SHP77 (cell line): ENCODE data around the gene RNF144B.
"Not testable (repeated sequence)": the region's sequence is repeated elsewhere in the genome, so short reads cannot be mapped to it uniquely, and the experiment has no call there.

Experiments used
- DNase-seq, 2 experiments: peaks; one replicate each; lab custom pipeline; 2025; lab: John Stamatoyannopoulos, UW

RNF144B gene

DNA sequence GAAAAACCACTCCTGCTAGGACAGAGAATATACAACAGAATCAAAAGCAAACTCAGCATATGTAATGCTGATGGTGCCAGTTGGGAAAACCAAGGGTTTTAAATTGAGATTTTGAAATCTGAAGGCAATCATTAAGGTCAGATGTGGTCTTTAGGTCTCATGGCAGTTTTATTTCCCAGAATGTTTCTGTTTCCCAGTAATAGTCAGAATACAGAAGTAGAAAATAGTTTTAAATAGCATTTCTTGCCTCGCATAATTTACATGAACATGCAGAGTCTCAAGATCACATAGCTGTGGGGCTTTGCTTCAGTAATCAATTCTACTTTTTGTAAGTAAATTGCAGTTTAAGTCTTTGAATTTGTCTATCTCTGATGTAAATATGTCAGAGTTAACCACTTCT, 58.1 kb downstream of the RNF144B start:
- no peak for DNase-seq

GRCh38 chr6:18446771-18447170, 59.6 kb downstream of the RNF144B start:
- no peak for DNase-seq

DNA sequence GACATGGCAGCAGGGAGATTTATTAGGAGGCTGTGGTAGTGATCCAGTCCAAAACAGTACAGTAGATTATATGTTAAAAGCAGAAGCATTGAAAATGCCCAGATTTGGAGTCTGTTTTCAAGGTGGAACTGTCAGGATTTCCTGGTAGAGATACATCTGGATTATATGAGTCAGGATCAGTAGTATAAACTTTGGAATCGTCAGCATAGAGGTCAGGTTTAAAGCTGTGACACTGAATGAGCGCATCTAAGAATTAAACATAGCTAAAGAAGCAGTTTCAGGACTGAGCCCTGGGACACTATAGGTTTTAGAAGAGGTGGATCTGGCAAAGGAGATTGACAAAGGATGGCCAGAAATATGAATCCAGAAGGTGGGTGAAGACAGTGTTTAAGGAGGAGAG, 60.4 kb downstream of the RNF144B start:
- DNase-seq: no peak

GRCh38 chr6:18451756-18452155, 64.6 kb downstream of the RNF144B start:
- DNase-seq: no peak

DNA sequence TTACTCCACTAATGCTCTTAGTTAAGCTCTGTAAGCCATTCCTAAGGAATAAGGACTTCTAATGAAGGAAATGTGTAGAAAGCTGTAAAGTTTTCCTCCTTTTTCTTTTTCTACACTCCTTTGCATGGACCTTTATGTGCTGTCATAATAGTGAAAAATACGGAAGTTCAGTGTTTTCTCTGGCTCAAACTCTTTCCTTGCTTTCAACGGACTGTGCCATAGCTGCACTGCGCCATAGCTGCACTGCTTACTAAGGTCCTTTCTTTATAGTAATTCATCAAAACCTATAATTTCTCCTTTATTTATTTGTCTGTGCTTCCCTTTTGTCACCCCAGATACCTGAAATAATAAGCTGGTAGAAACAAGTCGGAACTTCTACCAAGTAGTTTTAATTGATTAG, 67.3 kb downstream of the RNF144B start:
- DNase-seq: no peak

DNA sequence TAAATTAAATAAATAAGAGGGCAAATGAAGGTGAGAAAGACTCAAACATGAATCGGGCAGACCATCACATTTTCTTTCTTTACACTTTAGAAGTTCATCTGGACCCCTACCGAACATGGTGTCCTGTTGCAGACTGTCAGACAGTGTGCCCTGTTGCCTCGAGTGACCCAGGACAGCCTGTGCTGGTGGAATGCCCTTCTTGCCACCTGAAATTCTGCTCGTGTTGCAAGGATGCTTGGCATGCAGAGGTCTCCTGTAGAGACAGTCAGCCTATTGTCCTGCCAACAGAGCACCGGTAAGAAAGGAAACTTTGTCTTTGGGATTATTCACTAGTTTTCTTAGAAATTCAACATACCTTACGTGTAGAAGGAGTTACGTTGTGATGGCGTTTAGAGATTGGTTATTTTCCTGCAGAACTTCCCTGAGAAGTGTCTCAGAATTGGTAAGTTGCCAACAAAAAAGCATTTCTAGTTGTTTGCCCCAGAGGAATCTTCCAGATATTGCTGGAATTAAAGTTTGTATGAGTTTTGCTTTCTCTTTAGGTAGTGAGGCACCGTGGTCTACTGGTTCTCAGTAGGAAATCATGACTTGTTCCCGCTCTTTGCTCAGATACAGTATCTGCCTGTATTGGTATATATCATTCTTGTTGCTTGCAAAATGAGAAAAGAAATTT, 70.1 kb downstream of the RNF144B start:
- no peak for DNase-seq

- not testable (repeated sequence) for DNase-seq
These were observed 70.9 kb downstream of the RNF144B start for GRCh38 chr6:18458086-18458485.

DNA sequence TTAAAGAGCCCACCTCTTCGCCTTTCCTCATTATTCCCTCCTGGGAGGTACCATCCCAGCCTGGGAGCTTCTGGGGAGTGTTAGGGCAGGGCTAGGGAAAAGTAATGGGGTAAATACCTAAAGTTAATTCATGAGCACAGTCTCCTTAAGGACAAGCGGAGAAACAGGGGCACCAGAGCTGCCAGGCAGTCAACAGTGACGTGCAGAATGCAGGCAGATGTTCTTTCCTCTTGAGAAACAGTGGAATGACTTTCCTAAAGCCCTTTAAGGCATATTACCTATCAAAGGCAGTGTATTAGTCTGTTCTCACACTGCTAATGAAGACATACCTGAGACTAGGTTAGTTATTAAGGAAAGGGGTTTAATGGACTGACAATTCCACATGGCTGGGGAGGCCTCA, 76.3 kb downstream of the RNF144B start:
- DNase-seq: no peak

DNA sequence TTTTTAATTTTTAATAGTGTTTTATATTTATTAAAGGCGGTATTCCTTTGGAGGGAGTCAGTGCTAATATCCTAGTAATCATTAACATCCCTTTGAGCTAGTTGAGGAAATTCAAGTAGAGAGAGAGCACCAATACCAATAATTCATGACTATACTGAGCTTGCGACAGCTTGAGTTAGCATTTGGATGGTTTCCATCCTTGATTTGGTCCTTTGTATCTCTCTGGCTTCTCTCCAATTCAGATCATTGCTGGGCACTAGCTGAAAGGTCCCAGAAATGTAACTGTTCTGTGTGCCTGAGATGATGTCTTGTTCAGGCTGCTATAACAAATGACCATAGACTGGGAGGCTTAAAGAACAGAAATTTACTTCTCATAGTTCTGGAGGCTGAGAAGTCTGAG, 77.0 kb downstream of the RNF144B start:
- DNase-seq: no peak

DNA sequence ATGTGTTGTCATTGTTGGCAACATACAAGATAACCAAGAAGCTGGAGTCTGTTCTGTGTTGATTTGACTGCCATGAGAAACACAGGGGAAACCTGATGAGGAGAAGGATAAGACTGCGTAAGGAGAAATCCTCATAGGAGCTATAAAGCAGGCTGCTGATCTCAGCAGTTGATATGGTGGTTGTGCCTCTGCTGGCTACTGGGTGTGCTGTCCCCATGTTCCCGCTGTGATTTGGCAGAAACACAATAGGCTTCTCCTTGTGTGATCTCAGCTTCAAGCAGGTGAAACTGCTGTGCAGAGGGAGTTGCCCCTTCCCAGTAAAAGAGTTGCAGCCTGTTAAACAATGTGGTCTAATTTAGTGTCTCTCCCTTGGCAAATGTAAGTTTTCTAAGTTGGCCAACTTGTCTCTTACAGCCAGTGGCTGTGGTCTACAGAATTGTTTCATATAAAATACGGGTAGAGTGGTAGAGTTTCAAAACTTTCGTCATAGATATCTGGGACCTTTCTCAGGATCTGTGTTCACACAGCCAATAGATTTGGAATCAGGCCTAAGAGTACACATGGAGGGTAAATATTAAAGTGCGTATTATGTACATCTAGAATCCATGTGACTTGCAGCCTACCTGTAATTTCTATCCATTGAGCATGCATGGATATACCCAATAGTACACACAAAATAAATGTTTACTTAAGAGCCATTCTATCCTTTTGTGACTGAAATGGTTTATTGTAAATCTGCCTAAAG, 78.4 kb downstream of the RNF144B start:
- DNase-seq: no peak

DNA sequence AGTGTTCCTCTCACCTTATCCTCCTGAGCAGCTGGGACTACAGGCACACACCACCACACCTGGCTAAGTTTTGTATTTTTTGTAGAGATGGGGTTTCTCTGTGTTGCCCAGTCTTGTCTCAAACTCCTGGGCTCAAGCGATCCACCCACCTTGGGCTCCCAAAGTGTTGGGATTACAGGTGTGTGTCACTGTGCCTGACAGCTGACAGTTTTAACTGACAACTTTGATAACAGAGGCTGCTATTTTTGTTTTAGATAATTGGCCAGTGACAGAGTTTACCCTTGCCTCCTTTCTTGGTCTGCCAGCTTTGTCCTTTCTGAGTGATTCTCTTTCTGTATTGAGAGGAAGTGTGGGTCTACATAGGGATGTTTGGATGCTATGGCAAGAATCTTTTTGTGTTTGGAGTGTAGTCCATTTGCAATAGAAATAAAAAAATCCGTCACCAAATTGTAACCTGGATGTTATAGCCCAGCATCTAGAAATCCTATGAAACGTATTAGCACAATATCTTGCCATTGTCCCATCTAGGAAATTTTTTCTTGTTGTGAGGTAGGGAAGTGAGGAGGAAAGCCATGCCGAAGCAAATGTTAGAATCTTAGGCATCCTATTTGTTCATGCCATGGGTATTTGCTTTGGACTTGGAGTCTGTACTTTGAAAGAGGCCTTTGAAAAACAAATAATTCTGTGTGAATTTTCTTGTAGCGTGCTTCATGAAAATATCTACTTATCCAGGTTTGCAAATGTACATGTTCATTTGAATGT, 80.8 kb downstream of the RNF144B start:
- no peak for DNase-seq

GRCh38 chr6:18468503-18468843, 81.3 kb downstream of the RNF144B start:
- DNase-seq: no peak

GRCh38 chr6:18469536-18469935, 82.4 kb downstream of the RNF144B start:
- DNase-seq: no peak

DNA sequence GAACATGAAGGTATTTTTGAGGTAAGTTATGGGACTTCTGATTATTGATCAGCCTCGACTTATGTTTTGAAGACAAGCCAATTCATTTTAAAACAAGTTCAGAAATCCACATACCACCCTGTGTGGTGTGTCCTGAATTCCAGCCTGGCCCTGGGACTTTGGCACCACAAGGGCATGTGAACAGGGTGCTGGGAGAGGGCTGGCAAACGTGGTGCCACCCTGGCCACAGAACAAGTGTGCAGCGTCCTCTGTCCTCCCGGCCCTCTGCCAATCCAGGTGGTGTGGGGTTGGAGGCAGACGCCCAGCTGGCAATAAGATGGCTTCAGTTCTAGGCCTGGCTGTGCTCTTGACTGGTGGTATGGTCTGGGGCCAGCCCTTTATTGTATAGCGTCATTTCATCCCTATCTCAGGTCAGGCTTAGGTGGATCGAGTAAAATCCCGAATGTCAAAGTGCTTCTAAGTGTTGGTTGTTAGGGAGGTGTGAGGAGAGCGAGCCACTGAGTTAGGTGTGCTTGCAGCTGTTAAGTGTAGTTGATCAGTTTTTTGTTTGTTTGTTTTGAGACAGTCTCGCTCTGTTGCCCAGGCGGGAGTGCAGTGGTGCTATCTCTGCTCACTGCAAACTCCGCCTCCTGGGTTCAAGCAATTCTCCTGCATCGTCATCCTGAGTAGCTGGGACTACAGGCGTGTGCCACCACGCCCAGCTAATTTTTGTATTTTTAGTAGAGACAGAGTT, 84.2 kb downstream of the RNF144B start:
- DNase-seq: no peak

DNA sequence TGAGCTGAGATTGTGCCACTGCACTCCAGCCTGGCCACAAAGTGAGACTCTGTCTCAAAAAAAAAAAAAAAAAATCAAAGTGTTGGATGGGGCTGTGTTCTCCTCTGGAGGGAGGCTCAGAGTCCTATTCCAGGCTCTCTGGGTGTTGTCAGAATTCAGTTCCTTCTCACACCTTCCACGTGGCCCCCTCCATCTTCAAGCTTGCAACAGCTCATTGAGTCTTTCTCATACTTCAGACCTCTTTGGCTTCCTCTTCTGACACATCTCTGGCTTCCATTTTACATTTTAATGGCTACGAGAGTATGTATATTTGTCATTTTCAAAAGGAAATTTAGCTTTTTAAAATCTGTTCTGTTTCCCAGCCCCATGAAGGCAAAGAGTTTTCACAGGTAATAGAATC, 85.8 kb downstream of the RNF144B start:
- DNase-seq: no peak

GRCh38 chr6:18473755-18474154, 86.6 kb downstream of the RNF144B start:
- no peak for DNase-seq

GRCh38 chr6:18477301-18477941, 90.3 kb downstream of the RNF144B start:
- no peak for DNase-seq

GRCh38 chr6:18478610-18479009, 91.5 kb downstream of the RNF144B start:
- no peak for DNase-seq

DNA sequence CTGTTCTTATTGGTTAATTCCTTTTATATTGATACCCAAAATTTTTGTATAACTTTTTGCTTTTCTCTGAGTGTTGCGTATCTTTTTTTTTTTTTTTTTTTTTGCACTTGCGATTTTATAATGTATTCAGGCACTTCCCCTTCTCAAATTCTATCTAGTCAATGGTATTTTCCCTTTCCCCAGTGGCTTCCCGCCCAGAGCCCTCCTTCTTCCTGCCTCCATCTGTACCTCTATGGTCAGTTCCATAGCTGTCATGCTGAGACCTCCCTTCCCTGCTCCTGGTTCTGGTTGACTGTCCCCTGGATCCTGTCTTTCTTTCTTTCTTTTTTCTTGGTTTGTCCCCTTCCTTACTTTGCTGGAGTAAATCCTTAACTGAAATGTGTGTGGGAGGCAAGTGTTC, 94.7 kb downstream of the RNF144B start:
- DNase-seq: no peak

DNA sequence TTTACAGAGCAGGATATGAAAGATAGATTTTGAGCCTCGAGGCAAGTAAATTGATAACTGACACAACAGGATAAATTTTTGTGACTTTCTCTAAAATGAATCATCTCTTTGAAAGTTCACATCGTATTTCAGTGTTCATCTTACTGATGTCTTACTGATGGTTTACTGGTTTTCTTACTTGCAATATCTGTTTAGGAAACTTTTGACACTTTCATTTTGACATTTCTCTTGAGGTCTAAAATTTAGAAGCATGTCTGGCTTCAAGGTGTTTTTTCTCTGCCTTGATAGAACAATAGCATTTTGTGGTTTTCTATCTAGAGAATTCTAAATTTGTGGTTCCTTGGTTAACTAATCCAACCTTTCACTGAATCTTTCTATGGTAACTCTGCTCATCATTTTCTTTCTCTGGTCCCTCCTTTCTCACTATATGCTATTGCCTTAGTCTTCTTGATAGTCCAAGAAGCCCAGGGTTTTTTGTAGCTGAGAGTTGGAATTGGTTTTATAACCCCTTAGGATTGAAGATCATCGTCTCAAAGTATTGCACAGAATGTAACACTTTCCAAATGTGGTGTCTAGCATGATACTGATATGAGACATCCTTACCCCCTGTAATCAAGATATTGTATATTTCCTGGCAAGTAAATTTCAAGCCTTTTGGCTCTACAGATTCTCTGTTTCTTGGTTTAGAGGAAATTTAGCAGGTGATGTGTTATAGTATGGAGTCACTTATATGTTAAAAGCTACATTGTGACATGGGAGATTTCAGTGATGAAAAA, 98.7 kb downstream of the RNF144B start:
- DNase-seq: no peak

- no peak for DNase-seq
These were observed 100.9 kb downstream of the RNF144B start for GRCh38 chr6:18488004-18488403.
